MCF 10A (cell line): Measurements from ENCODE around the gene LACC1. TPM values are rescaled to one million over a fixed set of nuclear protein-coding genes. Genes with fewer than 3 reads are reported as not detected.

Source experiments
- BruUV-seq: library from RNA; stranded (reverse); fragments of 400-500 nt; replicated peaks from 2 replicates; lab custom pipeline; 2021; lab: Mats Ljungman, UMichigan
- CTCF ChIA-PET: fragments of 300-600 bp; sonication (Branson Sonifier 250); formaldehyde crosslinking; extraction: SDS; loops from one replicate; lab custom pipeline; 2021; ENCODE audit warnings: antibody characterized with exemption, inconsistent platforms; lab: Yijun Ruan, JAX
- POLR2A ChIA-PET: fragments of 300-600, 350-650 bp; sonication (Branson Sonifier 250); formaldehyde crosslinking; extraction: SDS; loops from one replicate; lab custom pipeline; 2020; ENCODE audit warnings: antibody characterized with exemption, inconsistent platforms; lab: Yijun Ruan, JAX
- DNase-seq: peaks from one replicate; pipeline ENCODE4 v3.0.0-alpha.2; 2018; ENCODE audit not compliant: unreplicated experiment
- H3K27ac Mint-ChIP-seq: one replicate; pipeline ENCODE4 v1.8.0; 2022; ENCODE audit warnings: mild to moderate bottlenecking, low read depth, mixed read lengths; ENCODE audit not compliant: unreplicated experiment
- H3K27me3 Mint-ChIP-seq: one replicate; pipeline ENCODE4 v1.8.0; 2022; ENCODE audit warnings: mixed read lengths; ENCODE audit not compliant: insufficient read depth, unreplicated experiment
- H3K36me3 Mint-ChIP-seq: one replicate; pipeline ENCODE4 v1.8.0; 2022; ENCODE audit warnings: mild to moderate bottlenecking, moderate library complexity, mixed read lengths; ENCODE audit not compliant: insufficient read depth, unreplicated experiment
- H3K4me1 Mint-ChIP-seq: one replicate; pipeline ENCODE4 v1.8.0; 2022; ENCODE audit warnings: mixed read lengths; ENCODE audit not compliant: insufficient read depth, unreplicated experiment
- H3K4me3 Mint-ChIP-seq: one replicate; pipeline ENCODE4 v1.8.0; 2022; ENCODE audit warnings: mild to moderate bottlenecking, moderate library complexity, mixed read lengths; ENCODE audit not compliant: unreplicated experiment
- H3K9me3 Mint-ChIP-seq: one replicate; pipeline ENCODE4 v1.8.0; 2022; ENCODE audit warnings: mixed read lengths; ENCODE audit not compliant: unreplicated experiment
- CTCF ChIP-seq: fragments of 200-600 bp; IDR thresholded peaks from one replicate; pipeline ENCODE4 v1.8.0; 2022; ENCODE audit warnings: antibody characterized with exemption, mild to moderate bottlenecking; ENCODE audit not compliant: unreplicated experiment
- intact Hi-C: fragments of 100-400 bp; cut with micrococcal nuclease; formaldehyde crosslinking; loops from 2 replicates; pipeline ENCODE4 v1.14.1; 2022
- total RNA-seq: library from RNA; stranded (reverse); gene quantifications from 2 replicates; pipeline ENCODE4 v1.2.3, GENCODE V29; 2022

Gene LACC1
- total RNA-seq, 1 experiment from 2014 or later = 11.7 TPM

DNA sequence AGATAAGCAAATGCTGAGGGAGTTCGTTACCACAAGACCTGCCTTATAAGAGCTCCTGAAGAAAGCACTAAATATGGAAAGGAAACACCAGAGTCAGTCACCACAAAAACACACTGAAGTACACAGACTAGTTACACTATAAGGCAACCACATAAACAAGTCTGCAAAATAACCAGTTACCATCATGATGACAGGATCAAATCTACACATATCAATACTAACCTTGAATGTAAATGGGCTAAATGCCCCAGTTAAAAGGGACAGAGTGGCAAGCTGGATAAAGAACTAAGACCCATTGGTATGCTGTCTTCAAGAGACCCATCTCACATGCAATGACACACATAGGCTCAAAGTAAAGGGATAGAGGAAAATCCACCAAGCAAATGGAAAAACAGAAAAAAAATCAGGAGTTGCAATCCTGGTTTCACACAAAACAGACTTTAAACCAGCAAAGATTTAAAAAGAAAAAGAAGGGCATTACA lies 26.7 kb upstream of the LACC1 start:
- peaks cover 5% of the 10 kb centered on the region for H3K4me1 Mint-ChIP-seq
- POLR2A ChIA-PET = no interaction called here
- CTCF ChIA-PET = no interaction called here

DNA sequence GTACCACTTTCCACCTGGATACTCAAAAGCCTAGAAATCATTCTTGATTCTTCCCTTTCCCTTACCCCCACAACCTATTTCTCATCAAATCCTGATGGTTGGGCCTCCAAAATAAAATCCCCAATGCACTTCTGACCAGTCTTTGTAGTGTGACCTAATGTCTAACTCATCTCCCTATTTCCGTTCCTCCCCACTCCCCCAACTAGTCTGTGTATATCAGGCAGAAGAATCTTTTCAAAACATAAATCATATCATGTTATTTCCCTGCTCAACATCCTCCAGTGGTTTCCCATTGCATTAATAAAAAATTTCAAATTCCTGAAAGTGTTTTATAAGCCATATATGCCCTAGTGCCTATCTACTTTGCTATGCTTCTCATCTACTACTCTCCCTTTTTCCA lies 17.8 kb upstream of the LACC1 start:
- POLR2A ChIA-PET = no interaction called here
- CTCF ChIA-PET = no interaction called here

More for the DNA sequence above, 26.7 kb upstream of the LACC1 start:
- H3K36me3 Mint-ChIP-seq = peaks cover 21% of the 10 kb centered on the region
- H3K27me3 Mint-ChIP-seq = no peaks in the 10 kb centered on the region
- H3K9me3 Mint-ChIP-seq = peaks cover 41% of the 10 kb centered on the region
- no peak for DNase-seq
- intact Hi-C loops = no loop called here
- TF ChIP-seq CTCF = no peak
- no peak overlapping the region for H3K27ac Mint-ChIP-seq
- BruUV-seq = no TSS peak
- no peak overlapping the region for H3K4me3 Mint-ChIP-seq

DNA sequence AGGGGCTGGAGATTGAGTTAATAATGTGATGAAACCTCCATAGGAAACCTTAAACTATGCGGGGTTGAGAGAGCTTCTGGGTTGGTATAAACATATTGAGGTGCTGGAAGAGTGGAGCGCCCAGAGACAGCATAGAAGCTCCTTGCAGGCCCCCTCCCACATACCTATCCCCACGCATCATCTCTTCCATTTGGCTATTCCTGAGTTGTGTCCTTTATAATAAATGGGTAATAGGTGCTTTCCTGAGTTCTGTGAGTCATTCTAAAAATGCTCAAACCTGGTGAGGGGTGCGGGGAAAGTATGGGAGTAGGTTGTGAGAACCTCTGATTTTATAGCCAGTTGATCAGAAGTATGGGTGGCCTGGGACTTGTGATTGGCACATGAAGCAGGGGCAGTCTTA lies 14.8 kb upstream of the LACC1 start:
- no peak for DNase-seq
- Mint-ChIP-seq H3K9me3 (no peaks in the 10 kb centered on the region), H3K4me3 (no peak overlapping the region), H3K4me1 (no peaks in the 10 kb centered on the region), H3K27ac (no peak overlapping the region), H3K27me3 (no peaks in the 10 kb centered on the region), H3K36me3 (peaks cover 6% of the 10 kb centered on the region)
- ChIA-PET POLR2A (interaction anchor here (0.5 to 1.0 kb wide), 2 partner anchors 13 to 17 kb away, joined by 3 to 4 read pairs; no protein-coding TSS in a partner anchor), CTCF (interaction anchor here (0.7 kb wide), 1 partner anchor 10 kb away, joined by 3 read pairs; no protein-coding TSS in a partner anchor)
- BruUV-seq = no TSS peak
- no peak for TF ChIP-seq CTCF
- intact Hi-C loops = no loop called here

More for the DNA sequence above, 17.8 kb upstream of the LACC1 start:
- no peak overlapping the region for H3K4me3 Mint-ChIP-seq
- intact Hi-C loops = no loop called here
- peaks cover 27% of the 10 kb centered on the region for H3K36me3 Mint-ChIP-seq
- no peak for TF ChIP-seq CTCF
- H3K27ac Mint-ChIP-seq = no peak overlapping the region
- DNase-seq = no peak
- H3K4me1 Mint-ChIP-seq = no peaks in the 10 kb centered on the region
- no peaks in the 10 kb centered on the region for H3K27me3 Mint-ChIP-seq
- no peaks in the 10 kb centered on the region for H3K9me3 Mint-ChIP-seq
- BruUV-seq = no TSS peak

GRCh38 chr13:43865892-43866291 lies 13.8 kb upstream of the LACC1 start:
- ChIA-PET CTCF (no interaction called here), POLR2A (interaction anchor here (0.9 to 1.3 kb wide), 2 partner anchors 13 to 14 kb away, joined by 3 to 5 read pairs; partner anchors contain the start of genes CCDC122 and LACC1)
- peak; percentile 34 for DNase-seq
- intact Hi-C loops = no loop called here
- H3K27ac Mint-ChIP-seq = no peak overlapping the region
- H3K27me3 Mint-ChIP-seq = no peaks in the 10 kb centered on the region
- no peaks in the 10 kb centered on the region for H3K4me1 Mint-ChIP-seq
- no TSS peak for BruUV-seq
- no peak for TF ChIP-seq CTCF
- peaks cover 5% of the 10 kb centered on the region for H3K36me3 Mint-ChIP-seq
- no peak overlapping the region for H3K4me3 Mint-ChIP-seq
- H3K9me3 Mint-ChIP-seq = no peaks in the 10 kb centered on the region
